ENCODE measurements around the gene ZNF236.
"Not testable (repeated sequence)": the region's sequence is repeated elsewhere in the genome, so short reads cannot be mapped to it uniquely, and the experiment has no call there.

The ZNF236 gene

GRCh38 chr18:76938619-76939018 is 116.3 kb downstream of the ZNF236 start:
- in situ Hi-C loops (cut with HindIII; ENCODE audit: low sequenced_read_pairs) = no loop called here

DNA sequence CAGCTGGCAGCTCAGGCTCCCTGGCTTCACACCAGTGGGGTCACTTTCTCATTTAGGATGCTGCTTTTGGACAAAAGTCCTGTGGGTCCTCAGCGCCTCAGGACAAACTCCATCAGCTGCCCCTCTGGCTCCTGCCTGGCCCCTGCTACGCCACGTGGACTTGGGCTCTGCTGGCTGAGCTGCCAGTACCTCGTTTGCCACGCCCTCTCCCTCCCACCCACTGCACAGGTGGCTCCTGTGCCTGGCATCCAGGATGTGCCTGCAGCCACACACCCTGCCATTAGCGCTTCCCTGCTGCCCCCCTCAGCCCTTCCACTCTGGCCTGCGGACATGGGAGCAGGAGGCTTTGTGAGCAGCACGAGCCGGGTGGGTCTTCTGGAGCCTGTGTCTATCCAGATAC is 118.9 kb downstream of the ZNF236 start:
- in situ Hi-C loops (cut with HindIII; ENCODE audit: low sequenced_read_pairs) = no loop called here

DNA sequence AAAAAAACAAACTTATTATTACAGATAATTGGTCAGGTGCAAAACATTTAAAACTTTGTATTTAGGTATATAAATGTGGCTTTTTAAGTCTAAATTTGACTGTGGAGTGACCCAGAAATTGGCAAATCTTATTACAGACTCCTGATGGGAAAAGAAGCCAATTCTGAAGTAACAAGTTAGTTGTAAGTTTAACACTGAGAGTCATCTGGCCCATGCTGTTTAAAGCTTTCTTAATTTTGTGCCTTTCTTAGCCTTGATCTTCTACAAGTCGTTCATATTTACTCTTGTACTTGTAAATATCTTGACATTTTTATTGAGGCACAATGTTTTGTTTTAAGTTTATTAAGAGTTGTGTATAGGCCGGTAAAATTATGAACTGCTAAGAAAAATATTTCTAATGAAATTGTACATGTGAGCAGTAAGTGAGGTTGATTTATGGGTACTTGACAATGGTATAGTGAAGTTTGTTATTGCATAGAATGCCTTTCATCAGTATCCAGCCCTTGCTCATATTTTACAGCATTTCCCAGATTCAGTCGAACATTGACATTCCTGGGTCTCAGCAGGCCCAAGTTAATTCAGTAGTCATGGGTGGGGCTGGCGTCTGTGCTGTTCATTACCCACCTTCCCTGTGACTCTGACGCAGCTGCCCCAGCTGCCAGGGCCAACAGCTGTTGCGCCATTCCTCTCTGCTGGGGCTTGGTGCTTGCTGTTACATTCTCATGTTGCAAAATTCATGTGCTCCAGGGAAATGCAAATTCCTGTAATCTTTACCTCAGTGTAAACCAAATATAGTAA is 121.4 kb downstream of the ZNF236 start:
- in situ Hi-C loops (cut with HindIII; ENCODE audit: low sequenced_read_pairs) = no loop called here

- in situ Hi-C loops (cut with HindIII; ENCODE audit: low sequenced_read_pairs) = not testable (repeated sequence)
Measured at GRCh38 chr18:76944346-76944745, 122.0 kb downstream of the ZNF236 start.

DNA sequence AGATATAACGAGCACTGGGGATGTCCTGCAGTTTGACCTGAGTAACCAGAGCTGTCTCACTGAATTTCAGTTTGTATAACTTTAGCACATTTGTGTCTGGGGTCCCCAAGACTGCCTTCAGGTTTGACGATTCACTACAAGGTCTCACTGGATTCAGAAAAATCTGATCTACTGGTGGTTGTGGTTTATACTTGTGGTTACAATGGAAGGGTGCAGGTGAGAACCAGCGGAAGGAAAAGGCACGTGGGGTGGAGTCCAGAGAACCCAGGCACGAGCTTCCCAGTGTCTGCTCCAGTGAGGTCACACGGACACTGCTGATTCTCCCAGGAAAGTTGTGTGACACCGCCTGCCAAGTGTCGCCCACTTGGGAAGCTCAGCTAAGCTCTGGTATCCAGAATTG is 126.0 kb downstream of the ZNF236 start:
- in situ Hi-C loops (cut with HindIII; ENCODE audit: low sequenced_read_pairs) = no loop called here

- in situ Hi-C loops (cut with HindIII; ENCODE audit: low sequenced_read_pairs) = no loop called here
Measured at GRCh38 chr18:76951456-76952247, 129.3 kb downstream of the ZNF236 start.

GRCh38 chr18:76952747-76953146 is 130.4 kb downstream of the ZNF236 start:
- in situ Hi-C loops (cut with HindIII; ENCODE audit: low sequenced_read_pairs) = no loop called here

- in situ Hi-C loops (cut with HindIII; ENCODE audit: low sequenced_read_pairs) = no loop called here
Measured at GRCh38 chr18:76953156-76953555, 130.8 kb downstream of the ZNF236 start.

DNA sequence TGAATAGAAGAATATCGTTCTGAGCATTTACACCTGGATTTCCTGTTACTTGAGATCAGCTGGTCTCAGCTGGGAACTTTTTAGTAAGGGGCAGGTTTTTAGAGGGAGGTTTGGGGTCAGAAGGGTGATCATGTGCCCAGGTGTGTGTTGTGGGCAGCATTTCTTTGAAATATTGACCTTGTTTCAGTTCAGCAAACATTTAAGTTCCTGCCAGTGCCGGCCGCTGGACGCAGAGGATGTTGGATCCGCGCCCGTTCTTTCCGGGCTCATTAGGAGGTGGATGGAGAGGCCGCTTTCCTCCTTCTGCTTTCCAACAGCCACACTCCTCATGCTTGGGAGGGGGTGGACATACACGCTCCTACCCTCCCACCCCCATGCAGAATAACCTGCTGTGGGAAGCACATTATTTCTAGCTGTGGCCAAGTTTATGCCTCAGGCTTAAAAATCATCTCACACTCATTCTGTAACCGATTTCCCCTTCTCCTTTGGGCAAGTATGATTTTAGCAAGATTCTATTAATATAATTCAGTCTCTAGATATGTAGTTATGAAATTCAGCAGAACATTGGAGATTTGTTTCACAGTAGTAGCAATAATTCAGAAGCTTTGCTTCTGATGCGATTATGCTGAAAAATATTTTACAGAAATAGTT is 131.4 kb downstream of the ZNF236 start:
- in situ Hi-C loops (cut with HindIII; ENCODE audit: low sequenced_read_pairs) = no loop called here

DNA sequence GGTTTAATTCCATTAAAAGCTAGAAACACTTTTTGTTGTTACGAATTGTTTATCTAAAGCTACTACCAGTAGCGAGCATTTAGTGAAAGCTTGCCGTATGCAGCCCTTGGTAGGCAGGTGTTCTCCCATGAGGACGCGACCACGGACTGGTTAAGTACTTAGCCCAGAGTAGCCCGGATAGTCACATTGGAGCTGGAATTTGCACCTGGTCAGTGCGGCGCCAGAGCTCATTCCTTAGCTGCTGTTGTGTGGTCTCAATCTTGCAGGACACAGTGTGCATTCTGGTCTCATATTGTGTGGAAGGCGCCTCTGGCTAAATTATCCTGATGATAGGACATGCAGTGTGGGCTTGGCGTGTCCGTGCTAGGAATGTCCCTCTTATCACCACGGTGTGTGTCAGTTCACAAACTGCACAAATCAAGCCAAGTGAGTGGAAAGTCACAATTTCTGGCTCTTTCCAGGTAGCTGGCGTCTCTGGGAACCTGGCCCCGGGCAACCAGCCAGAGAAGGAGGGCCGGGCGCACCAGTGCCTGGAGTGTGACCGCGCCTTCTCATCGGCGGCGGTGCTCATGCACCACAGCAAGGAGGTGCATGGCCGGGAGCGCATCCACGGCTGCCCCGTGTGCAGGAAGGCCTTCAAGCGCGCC is 133.3 kb downstream of the ZNF236 start:
- in situ Hi-C loops (cut with HindIII; ENCODE audit: low sequenced_read_pairs) = no loop called here

DNA sequence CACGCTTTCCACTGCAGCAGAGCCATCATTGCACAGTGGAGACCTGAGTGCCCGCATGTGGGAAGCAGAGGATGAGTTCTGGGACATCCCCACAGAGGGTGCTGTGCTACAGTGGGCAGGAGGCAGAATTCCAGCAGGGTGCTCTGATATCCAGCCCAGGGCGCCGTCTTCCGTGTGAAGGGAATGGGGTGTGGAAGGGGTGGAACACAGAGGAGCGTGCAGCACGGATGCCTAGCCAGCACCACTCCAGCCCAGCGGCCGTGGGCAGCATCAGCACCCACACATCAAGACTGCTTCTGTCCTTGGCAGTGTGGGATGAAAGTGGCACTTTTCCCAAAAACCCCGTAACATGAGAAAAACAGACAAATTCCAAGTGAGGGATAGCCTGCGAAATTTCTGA is 134.3 kb downstream of the ZNF236 start:
- in situ Hi-C loops (cut with HindIII; ENCODE audit: low sequenced_read_pairs) = no loop called here

DNA sequence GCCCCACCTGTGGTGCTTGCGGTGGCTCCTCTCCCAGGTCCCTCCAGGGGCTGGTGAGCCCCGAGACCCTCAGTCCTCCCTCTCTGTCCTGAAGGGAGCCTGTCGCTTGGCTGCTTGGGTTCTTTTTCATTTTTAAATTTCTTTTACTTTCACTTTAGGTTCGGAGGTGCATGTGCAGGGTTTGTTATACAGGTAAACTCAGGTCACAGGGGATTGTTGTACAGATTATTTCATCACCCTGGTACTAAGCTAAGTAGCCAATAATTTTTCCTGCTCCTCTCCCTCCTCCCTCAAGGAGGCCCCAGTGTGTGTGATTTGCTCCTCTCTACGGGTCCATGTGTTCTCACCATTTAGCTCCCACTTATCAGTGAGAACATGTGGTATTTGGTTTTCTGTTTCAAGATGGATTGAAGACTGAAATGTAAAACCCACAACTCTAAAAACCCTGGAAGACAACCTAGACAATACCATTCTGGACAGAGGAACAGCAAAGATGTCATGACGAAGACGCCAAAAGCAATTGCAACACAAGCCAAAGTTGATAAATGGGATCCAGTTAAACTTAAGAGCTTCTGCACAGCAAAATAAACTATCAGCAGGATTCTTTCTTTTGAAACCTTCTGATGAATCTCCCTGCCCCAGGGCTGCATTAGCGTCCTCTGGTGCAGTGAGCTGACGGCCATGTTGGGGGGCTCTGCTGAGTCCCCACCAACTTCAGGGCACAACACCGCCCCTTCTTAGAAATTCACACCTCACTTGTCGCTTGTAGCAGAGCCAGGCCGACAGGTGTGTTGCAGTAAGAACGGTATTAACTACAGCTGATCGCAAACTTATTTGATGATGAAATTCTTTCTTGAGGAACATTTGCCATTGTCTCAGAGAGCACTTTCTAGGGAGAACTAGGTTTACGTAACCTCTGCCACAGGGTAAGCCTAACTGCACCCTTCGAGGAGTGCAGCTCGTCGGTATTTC is 135.3 kb downstream of the ZNF236 start:
- in situ Hi-C loops (cut with HindIII; ENCODE audit: low sequenced_read_pairs) = no loop called here

GRCh38 chr18:76958692-76959341 is 136.5 kb downstream of the ZNF236 start:
- in situ Hi-C loops (cut with HindIII; ENCODE audit: low sequenced_read_pairs) = no loop called here

GRCh38 chr18:76959605-76960004 is 137.2 kb downstream of the ZNF236 start:
- in situ Hi-C loops (cut with HindIII; ENCODE audit: low sequenced_read_pairs) = no loop called here

DNA sequence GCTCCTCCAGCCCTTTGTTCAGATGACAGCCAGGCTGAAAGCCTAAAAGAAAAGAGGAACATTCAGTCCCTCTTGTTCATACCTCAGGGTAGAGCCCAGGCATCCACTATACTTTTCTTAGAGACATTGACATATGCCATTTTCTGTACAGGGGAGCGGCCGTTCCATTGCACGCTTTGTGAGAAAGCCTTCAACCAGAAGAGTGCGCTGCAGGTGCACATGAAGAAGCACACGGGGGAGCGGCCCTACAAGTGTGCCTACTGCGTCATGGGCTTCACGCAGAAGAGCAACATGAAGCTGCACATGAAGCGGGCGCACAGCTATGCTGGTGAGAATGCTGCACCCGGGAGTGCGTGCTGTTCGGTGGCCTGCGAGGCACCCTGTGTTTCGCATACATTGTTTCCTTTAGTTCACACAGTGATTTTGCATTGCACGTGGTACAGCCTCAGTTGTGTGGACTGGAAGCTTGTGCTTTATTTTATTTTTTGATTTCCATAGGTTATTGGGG is 138.2 kb downstream of the ZNF236 start:
- in situ Hi-C loops (cut with HindIII; ENCODE audit: low sequenced_read_pairs) = no loop called here

DNA sequence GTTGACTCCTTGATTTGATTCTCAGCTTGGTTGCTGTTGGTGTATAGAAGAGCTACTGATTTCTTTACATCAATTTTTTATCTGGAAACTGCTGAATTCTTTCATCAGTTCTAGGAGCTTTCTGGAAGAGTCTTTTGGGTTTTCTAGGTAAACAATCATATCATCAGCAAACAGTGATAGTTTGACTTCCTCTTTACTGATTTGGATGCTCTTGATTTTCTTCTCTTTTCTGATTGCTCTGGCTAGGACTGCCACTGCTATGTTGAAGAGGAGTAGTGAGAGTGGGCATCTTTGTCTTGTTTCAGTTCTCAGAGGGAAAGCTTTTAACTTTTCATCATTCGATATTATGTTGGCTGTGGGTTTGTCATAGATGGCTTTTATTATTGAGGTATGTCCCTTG is 140.5 kb downstream of the ZNF236 start:
- in situ Hi-C loops (cut with HindIII; ENCODE audit: low sequenced_read_pairs) = no loop called here

DNA sequence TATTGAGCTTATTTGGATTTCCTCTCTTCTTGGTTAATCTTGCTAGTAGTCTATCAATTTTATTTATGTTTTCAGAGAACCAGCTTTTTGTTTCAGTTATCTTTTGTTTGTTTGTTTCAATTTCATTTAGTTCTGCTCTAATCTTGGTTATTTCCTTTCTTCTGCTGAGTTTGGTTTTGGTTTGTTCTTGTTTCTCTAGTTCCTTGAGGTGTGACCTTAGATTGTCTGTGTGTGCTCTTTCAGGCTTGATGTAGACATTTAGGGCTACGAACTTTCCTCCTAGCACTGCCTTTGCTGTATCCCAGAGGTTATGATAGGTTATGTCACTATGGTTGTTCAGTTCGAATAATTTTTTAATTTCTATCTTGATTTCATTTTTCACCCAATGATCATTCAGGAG is 141.6 kb downstream of the ZNF236 start:
- in situ Hi-C loops (cut with HindIII; ENCODE audit: low sequenced_read_pairs) = no loop called here

DNA sequence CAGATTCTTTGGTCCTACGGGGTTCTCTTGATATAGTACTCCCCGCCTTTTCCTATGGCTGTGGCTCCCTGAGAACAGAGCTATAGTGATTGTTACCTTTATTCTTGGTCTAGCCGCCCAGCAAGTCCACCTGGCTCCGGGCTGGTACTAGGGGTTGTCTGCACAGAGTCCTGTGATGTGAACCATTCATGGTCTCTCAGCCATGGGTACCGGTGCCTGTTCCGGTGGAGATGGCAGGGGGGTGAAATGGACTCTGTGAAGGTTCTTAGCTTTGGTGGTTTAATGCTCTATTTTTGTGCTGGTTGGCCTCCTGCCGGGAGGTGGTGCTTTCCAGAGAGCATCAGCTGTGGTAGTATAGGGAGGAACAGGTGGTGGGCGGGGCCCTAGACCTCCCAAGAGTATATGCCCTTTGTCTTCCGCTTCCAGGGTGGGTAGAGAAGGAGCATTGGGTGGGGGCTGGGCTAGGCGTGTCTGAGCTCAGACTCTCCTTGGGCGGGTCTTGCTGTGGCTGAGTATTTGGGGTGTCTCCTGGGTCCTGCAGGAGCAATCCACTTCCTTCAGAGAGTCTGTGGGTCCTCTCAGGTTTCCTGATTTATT is 143.3 kb downstream of the ZNF236 start:
- in situ Hi-C loops (cut with HindIII; ENCODE audit: low sequenced_read_pairs) = not testable (repeated sequence)

DNA sequence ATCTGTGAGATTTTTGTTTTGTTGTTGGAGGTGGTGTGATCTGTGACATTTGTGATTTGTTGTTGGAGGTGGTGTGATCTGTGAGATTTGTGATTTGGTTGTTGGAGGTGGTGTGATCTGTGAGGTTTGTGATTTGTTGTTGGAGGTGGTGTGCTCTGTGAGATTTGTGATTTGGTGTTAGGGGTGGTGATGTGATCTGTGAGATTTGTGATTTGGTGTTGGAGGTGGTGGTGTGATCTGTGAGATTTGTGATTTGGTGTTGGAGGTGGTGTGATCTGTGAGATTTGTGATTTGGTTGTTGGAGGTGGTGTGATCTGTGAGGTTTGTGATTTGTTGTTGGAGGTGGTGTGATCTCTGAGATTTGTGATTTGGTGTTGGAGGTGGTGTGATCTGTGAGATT is 144.9 kb downstream of the ZNF236 start:
- in situ Hi-C loops (cut with HindIII; ENCODE audit: low sequenced_read_pairs) = not testable (repeated sequence)
